SK-N-SH treated with all-trans-retinoic acid at 6 μM for 48 hours (cell line): ENCODE measurements around the gene D2HGDH.

ENCODE experiments used
- ATAC-seq: fragments of 200-7000 bp; cut with Tn5 transposase; 3 replicates; pipeline ENCODE4 v1.9.1; 2020; ENCODE audit warnings: mild to moderate bottlenecking, moderate library complexity
- ARNTL ChIP-seq: fragments of 450-650 bp; formaldehyde crosslinking; IDR thresholded peaks from 2 replicates; pipeline ENCODE4 v1.5.0; 2020; ENCODE audit warnings: low read depth, mild to moderate bottlenecking, moderate library complexity, borderline replicate concordance
- BACH2 ChIP-seq: fragments of 250-450 bp; sonication (Bioruptor Pico); IDR thresholded peaks from 2 replicates; pipeline ENCODE4 v1.9.0; 2021; ENCODE audit warnings: mild to moderate bottlenecking, borderline replicate concordance
- CSDC2 ChIP-seq: fragments of 250-450 bp; sonication (Bioruptor Pico); IDR thresholded peaks from 2 replicates; pipeline ENCODE4 v1.5.0; 2020; ENCODE audit warnings: mild to moderate bottlenecking, moderate library complexity
- CSRNP3 ChIP-seq: fragments of 250-450 bp; sonication (Bioruptor Pico); IDR thresholded peaks from 2 replicates; pipeline ENCODE4 v1.5.1; 2021; ENCODE audit warnings: mild to moderate bottlenecking, moderate library complexity
- ESRRG ChIP-seq: fragments of 250-450 bp; sonication (Bioruptor Pico); IDR thresholded peaks from 2 replicates; pipeline ENCODE4 v1.6.1; 2021; ENCODE audit warnings: mild to moderate bottlenecking
- GLIS3 ChIP-seq: fragments of 250-450 bp; sonication (Bioruptor Pico); IDR thresholded peaks from 2 replicates; pipeline ENCODE4 v1.5.0; 2020; ENCODE audit warnings: mild to moderate bottlenecking, moderate library complexity
- ISL1 ChIP-seq: fragments of 250-450 bp; sonication (Bioruptor Pico); IDR thresholded peaks from 2 replicates; pipeline ENCODE4 v2.1.2; 2022; ENCODE audit warnings: mild to moderate bottlenecking, moderate library complexity
- OSR1 ChIP-seq: fragments of 250-450 bp; sonication (Bioruptor Pico); IDR thresholded peaks from 2 replicates; pipeline ENCODE4 v1.8.0; 2022; ENCODE audit warnings: moderate library complexity, mild to moderate bottlenecking, inconsistent platforms
- POU6F1 ChIP-seq: fragments of 250-450 bp; sonication (Bioruptor Pico); IDR thresholded peaks from 2 replicates; pipeline ENCODE4 v1.8.0; 2021; ENCODE audit warnings: low read depth, mild to moderate bottlenecking, moderate library complexity, borderline replicate concordance
- PPARA ChIP-seq: fragments of 250-450 bp; sonication (Bioruptor Pico); IDR thresholded peaks from 2 replicates; pipeline ENCODE4 v1.5.0; 2020; ENCODE audit warnings: mild to moderate bottlenecking, borderline replicate concordance
- TOX ChIP-seq: fragments of 250-450 bp; sonication (Bioruptor Pico); IDR thresholded peaks from 2 replicates; pipeline ENCODE4 v1.8.0; 2021; ENCODE audit warnings: mild to moderate bottlenecking, moderate library complexity, borderline replicate concordance
- TSHZ2 ChIP-seq: fragments of 250-450 bp; sonication (Bioruptor Pico); IDR thresholded peaks from 2 replicates; pipeline ENCODE4 v1.5.0; 2020; ENCODE audit warnings: mild to moderate bottlenecking, moderate library complexity
- ZC3H10 ChIP-seq: fragments of 250-450 bp; sonication (Bioruptor Pico); IDR thresholded peaks from 2 replicates; pipeline ENCODE4 v1.5.1; 2021; ENCODE audit warnings: mild to moderate bottlenecking, moderate library complexity
- ZFP30 ChIP-seq: fragments of 450-650 bp; formaldehyde crosslinking; IDR thresholded peaks from 2 replicates; pipeline ENCODE4 v1.5.0; 2022; ENCODE audit warnings: mild to moderate bottlenecking, moderate library complexity
- ZNF70 ChIP-seq: fragments of 450-650 bp; formaldehyde crosslinking; IDR thresholded peaks from 2 replicates; pipeline ENCODE4 v1.5.0; 2020; ENCODE audit warnings: mild to moderate bottlenecking, moderate library complexity

The D2HGDH gene

GRCh38 chr2:241773511-241774418, 39.3 kb downstream of the D2HGDH start:
- ATAC-seq: 0 out of 3 replicates have a peak, but pooled peaks have one; percentile 2
- no peak for TF ChIP-seq BACH2 (CRISPR knock-in tag)
- no peak for TF ChIP-seq TOX

- peak; percentile 74 for ATAC-seq
- TF ChIP-seq ZFP30 (0 out of 2 replicates have a peak, but pooled peaks have one; percentile 9), ESRRG (CRISPR knock-in tag) (no peak), ARNTL (no peak), ZC3H10 (CRISPR knock-in tag) (no peak), ISL1 (CRISPR knock-in tag) (no peak), GLIS3 (CRISPR knock-in tag) (no peak), TSHZ2 (CRISPR knock-in tag) (no peak), BACH2 (CRISPR knock-in tag) (no peak), ZNF70 (CRISPR knock-in tag) (no peak)
- TF ChIP-seq, all 23 proteins: peak for 1
Measured at GRCh38 chr2:241774419-241775222, 40.2 kb downstream of the D2HGDH start.

GRCh38 chr2:241775223-241776177, 41.1 kb downstream of the D2HGDH start:
- TF ChIP-seq TOX (no peak), OSR1 (CRISPR knock-in tag) (no peak), ZC3H10 (CRISPR knock-in tag) (no peak), CSDC2 (CRISPR knock-in tag) (no peak), ARNTL (no peak), ISL1 (CRISPR knock-in tag) (no peak)
- ATAC-seq: peak; percentile 8; the same call in 2 of the 3 replicates

GRCh38 chr2:241776336-241777169, 42.1 kb downstream of the D2HGDH start, which contains the start of gene GAL3ST2:
Gene GAL3ST2 (plus strand): TSS chr2:241776822. CDS start chr2:241776956, 134 bp downstream.
- no peak for ATAC-seq
- TF ChIP-seq ZFP30: no peak
- no peak for TF ChIP-seq POU6F1 (CRISPR knock-in tag)
- TF ChIP-seq ARNTL: no peak
- no peak for TF ChIP-seq BACH2 (CRISPR knock-in tag)
- no peak for TF ChIP-seq GLIS3 (CRISPR knock-in tag)
- no peak for TF ChIP-seq PPARA (CRISPR knock-in tag)
- TF ChIP-seq OSR1 (CRISPR knock-in tag): no peak
- no peak for TF ChIP-seq CSRNP3 (CRISPR knock-in tag)
